NCI-H226 (cell line): ENCODE data around the gene SPOP.

Source experiments
- DNase-seq: peaks from one replicate; pipeline ENCODE4 v3.0.0-alpha.2; 2015

Gene SPOP

DNA sequence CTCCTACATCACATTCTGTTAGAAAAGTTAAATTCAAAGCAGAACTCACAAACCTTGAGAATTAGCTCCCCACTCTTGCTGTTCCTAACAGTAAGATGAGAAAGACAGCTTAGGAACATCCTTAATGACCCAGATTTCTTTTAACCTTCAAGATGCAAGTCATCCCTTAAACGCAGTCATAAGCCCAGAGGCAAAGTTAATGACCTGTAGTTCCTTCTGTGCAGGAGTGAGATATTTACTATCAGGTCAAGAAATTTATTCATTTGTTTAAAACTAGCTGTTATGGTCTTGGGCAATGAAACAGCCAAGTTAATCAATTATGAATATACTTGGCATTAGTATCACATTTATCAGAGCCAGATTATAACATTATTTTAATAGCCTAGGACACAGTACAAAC lies 65.2 kb downstream of the SPOP start:
- no peak for DNase-seq

DNA sequence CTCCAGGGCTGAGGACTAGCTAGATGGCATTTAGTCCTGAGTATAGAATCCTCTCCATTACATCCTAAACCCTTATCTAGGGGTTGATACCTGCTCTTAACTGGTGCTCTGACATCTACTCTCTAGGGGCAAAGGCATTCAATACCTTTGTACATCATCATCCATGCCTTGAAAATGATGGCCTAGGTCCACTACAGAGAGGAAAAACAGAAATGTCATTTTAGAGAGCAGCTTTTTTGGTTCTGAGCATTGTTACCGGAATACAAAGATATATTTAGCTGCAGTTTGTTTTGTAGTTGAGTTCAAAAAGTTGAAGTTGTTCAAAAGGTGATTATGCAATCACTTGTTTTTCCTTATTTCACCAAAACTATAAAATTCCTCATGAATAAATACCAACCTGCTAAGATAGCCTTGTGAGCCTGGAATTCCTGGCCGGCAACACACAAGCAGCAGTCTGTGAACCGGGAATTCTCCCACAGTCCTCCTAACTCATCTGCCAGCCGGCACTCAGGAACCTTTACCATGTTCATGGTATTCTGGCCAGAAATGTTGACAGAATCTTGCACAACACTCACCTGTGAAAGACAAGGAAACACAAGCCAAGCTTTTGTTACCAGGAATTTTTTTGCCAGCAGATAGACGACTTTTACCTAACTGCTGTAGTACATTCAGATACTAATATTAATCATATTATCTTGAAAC lies 66.9 kb downstream of the SPOP start:
- DNase-seq: no peak

DNA sequence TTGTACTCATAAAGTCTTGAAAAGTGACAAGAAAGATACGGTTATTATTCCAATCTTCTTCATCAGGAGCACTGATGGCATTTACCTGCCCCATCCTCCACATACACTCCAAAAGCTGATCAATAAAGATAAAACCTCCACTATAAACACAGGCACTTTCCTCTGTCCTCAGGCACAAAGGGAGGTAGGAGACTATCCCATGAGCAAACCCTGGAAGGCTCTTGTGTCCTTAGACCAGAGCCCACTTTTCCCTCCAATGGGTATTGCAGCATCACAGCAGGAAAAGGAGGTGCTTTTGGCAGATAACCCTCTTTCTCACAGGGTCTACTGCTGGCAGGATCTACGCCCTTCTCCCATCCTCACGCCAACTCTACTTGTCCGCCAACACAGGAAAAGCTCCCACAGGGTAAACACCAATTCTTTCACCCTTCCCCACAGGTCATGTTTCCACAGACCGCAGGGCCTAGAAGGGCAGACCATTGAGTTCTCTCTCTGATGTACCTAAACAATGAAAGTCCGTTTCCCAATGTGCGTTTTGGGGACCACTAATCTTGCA lies 73.5 kb downstream of the SPOP start:
- DNase-seq: no peak

GRCh38 chr17:49603720-49604119 lies 74.2 kb downstream of the SPOP start:
- DNase-seq: no peak

- no peak for DNase-seq
Measured at GRCh38 chr17:49603238-49603637, 74.7 kb downstream of the SPOP start.

DNA sequence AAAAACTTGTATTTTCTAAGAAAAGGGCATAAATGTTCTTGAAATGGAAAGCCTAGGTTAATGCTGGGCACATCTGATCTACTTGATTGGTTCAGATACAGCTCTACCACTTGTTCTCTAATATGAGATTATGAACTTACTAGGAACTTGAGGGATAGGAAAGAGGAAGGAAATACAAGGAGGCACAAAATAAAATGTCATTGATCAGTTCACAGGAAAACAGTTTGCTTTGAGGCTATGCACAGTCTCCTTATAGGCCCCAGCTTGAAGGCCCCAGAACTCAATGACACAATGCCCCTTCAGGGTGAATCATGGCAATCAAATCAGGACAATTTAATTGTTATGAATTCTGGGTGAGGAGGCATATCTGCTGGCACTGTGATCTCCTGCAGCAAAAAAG lies 75.1 kb downstream of the SPOP start:
- DNase-seq: no peak

- peak; percentile 23 for DNase-seq
Measured at GRCh38 chr17:49600949-49601348, 76.9 kb downstream of the SPOP start.

GRCh38 chr17:49598918-49599317 lies 79.0 kb downstream of the SPOP start:
- no peak for DNase-seq

DNA sequence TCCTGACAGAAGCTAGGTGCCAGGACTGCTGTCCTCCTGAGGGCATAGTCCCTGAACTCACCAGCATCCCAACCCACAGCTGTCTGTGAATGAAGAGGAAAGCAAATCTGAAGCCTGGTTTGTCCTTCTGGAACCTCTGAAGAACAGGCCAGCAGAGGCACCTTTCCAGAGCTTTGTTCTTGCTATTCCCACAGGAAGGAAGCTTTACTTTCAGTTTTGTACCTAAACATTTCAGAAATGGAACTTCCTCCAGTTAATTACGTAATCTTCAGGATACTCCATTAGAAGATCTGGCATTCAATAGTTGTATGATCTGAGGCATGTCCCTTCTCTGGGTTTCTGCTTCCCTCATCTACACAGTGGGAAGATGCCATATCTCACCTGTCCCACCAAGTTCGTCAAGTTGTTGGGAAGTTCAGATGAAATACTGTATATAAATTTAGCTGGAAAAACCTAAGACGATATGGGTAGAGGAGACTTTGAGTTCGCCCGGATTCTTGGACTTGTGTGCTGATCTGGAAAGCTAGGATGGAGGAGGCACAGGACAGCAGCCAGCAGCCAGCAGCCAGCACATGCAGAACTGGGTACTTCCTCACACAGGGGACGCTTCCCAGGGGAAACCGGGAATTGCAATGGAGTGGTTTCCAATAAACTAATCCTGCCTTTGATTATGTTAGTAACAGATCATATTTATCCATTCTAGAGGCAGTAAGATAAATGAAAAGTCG lies 79.8 kb downstream of the SPOP start:
- DNase-seq: no peak

- DNase-seq: no peak
Measured at GRCh38 chr17:49597436-49597835, 80.5 kb downstream of the SPOP start.

- DNase-seq: no peak
Measured at GRCh38 chr17:49596613-49597244, 81.2 kb downstream of the SPOP start.

DNA sequence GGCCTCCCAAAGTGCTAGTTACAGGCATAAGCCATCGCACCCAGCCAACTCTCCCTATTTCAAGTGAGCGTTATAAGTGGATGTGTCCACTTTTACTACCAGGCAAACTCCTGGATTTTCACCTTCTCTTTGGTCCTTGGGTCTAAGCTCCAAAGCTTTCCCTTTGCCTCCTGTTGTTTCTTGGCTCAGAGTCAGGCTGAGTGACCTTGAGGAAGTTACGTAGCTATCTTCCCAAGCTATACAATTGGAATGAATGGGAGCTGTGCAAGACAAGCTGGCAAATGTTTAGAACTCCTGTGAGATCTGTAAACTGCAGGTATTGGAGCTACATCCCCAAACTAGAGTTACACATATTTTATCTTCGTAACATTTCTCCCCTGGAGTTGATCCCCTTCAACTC lies 81.9 kb downstream of the SPOP start:
- DNase-seq: no peak

- no peak for DNase-seq
Measured at GRCh38 chr17:49595328-49595727, 82.6 kb downstream of the SPOP start.

GRCh38 chr17:49592263-49592662 lies 85.6 kb downstream of the SPOP start:
- DNase-seq: no peak

GRCh38 chr17:49590874-49591273 lies 87.0 kb downstream of the SPOP start:
- DNase-seq: no peak

DNA sequence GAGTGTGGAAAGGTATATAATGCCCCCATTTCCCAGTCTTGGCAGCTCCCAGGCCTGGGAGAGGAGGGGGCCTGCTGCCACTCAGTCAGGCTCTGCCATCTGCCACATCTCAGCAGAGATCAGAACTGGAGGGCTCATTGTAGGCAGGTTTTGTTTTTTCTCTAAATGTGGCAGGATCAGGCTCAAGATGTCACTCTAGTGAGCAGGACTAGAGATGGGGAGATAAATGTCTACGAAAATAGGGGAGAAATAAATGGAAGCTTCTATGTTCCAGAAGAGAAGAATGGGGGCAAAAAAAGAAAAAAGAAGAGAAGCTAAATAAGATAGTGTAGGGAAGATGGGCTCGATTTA lies 88.3 kb downstream of the SPOP start:
- DNase-seq: no peak

GRCh38 chr17:49588726-49589576 lies 88.9 kb downstream of the SPOP start:
- no peak for DNase-seq

GRCh38 chr17:49588312-49588711 lies 89.6 kb downstream of the SPOP start:
- DNase-seq: no peak

- no peak for DNase-seq
Measured at GRCh38 chr17:49587366-49588073, 90.4 kb downstream of the SPOP start.

DNA sequence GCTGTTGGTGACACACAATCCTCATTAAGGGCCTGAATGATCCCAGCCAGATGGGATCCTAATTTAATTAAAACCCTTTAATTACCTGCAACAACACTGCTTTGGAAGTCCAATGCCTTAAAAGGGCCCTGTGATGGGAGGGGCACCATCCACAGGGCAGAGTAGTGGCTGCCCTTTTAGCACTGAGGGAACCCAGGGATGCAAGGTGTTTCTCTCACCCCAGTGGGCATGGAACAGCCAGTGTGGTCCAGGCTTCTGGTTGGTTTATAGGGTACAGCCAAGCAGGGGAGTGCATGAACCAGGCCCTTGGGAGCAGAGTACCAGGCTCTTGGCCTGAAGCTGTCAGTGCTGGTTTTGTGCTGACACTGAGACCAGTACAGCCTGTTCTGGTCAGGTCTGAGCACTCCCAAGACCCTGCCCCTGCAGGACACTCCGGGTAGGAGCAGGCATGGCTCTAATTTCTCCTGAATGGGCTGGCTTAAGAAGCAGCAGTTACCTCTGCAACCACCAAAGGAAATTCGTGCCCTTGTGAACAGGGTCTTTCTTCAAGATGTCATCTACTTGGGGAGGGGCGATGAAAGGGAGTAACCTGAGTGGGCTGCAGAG lies 92.4 kb downstream of the SPOP start:
- DNase-seq: no peak

DNA sequence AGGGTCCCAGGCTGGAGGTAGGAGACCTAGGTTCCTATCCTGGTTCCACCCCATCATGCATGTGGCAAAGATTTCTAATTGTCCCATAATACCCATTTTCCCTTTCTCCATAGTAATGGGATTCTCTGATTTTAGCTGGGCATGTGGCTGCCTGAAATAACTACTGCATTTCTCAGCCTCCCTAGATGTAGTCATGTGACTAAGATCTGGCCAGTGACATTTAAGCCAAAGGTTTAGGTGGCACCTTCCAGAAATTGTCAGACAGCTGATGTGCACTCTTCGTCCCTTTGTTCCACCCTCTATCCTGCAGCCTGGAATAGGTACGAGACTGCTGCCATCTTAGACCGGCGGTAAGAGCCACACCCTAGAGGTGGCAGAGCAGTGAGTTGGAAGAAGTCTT lies 94.0 kb downstream of the SPOP start:
- no peak for DNase-seq

- no peak for DNase-seq
Measured at GRCh38 chr17:49583226-49583625, 94.7 kb downstream of the SPOP start.
